ENCODE results near the gene MIF4GD.
"Not testable (repeated sequence)": the region's sequence is repeated elsewhere in the genome, so short reads cannot be mapped to it uniquely, and the experiment has no call there.

Gene MIF4GD

GRCh38 chr17:75288770-75289114, 17.7 kb upstream of the MIF4GD start:
- DNase-seq (ENCODE audit: low read depth in 3 of 3), result peak in 1 of 3 experiments; percentile 53

GRCh38 chr17:75288359-75288758, 17.3 kb upstream of the MIF4GD start:
- DNase-seq (ENCODE audit: low read depth in 3 of 3), result no peak

GRCh38 chr17:75287221-75287620, 16.2 kb upstream of the MIF4GD start:
- no peak for DNase-seq (ENCODE audit: low read depth in 3 of 3)

- no peak for DNase-seq (ENCODE audit: low read depth in 3 of 3)
These were observed 14.1 kb upstream of the MIF4GD start for GRCh38 chr17:75285123-75285522.

GRCh38 chr17:75280189-75280588, 9.2 kb upstream of the MIF4GD start:
- DNase-seq (ENCODE audit: low read depth in 3 of 3), result not testable (repeated sequence)

GRCh38 chr17:75277664-75278071, 6.6 kb upstream of the MIF4GD start:
- DNase-seq (ENCODE audit: low read depth in 3 of 3), result no peak

- no peak for DNase-seq (ENCODE audit: low read depth in 3 of 3)
These were observed 3.1 kb upstream of the MIF4GD start for GRCh38 chr17:75273977-75274708.

- no peak for DNase-seq (ENCODE audit: low read depth in 3 of 3)
These were observed 1.8 kb upstream of the MIF4GD start for GRCh38 chr17:75272848-75273184.

- peak in 1 of 3 experiments; percentile 26 for DNase-seq (ENCODE audit: low read depth in 3 of 3)
These were observed 1.2 kb upstream of the MIF4GD start for GRCh38 chr17:75271955-75272847.

- peak; percentile 77 to 84 (median 82) for DNase-seq (ENCODE audit: low read depth in 3 of 3)
These were observed 363 bp upstream of the MIF4GD start for GRCh38 chr17:75271233-75271954.

- peak in 2 of 3 experiments; percentile 31 to 64 for DNase-seq (ENCODE audit: low read depth in 3 of 3)
These were observed 639 bp downstream of the MIF4GD start for GRCh38 chr17:75270218-75270965.

- no peak for DNase-seq (ENCODE audit: low read depth in 3 of 3)
These were observed 1.2 kb downstream of the MIF4GD start for GRCh38 chr17:75269844-75270217.

- DNase-seq (ENCODE audit: low read depth in 3 of 3), result no peak
These were observed 3.4 kb downstream of the MIF4GD start for GRCh38 chr17:75267411-75268232.

- DNase-seq (ENCODE audit: low read depth in 3 of 3), result no peak
These were observed 3.9 kb downstream of the MIF4GD start for GRCh38 chr17:75267153-75267410.

- no peak for DNase-seq (ENCODE audit: low read depth in 3 of 3)
These were observed 4.5 kb downstream of the MIF4GD start for GRCh38 chr17:75266316-75267152.

- DNase-seq (ENCODE audit: low read depth in 3 of 3), result no peak
These were observed 5.3 kb downstream of the MIF4GD start for GRCh38 chr17:75265614-75266315.

GRCh38 chr17:75263055-75263454, 8.0 kb downstream of the MIF4GD start:
- no peak for DNase-seq (ENCODE audit: low read depth in 3 of 3)

GRCh38 chr17:75262112-75262606, 8.9 kb downstream of the MIF4GD start:
- no peak for DNase-seq (ENCODE audit: low read depth in 3 of 3)

- DNase-seq (ENCODE audit: low read depth in 3 of 3), result peak; percentile 92 to 95 (median 92)
These were observed 9.5 kb downstream of the MIF4GD start, which contains the start of the genes GGA3 and MRPS7 for GRCh38 chr17:75261336-75262111. Gene GGA3, minus strand, starts transcription at chr17:75261606. Its CDS starts 19 bp downstream, at chr17:75261587. Gene MRPS7, plus strand, starts transcription at chr17:75261879. Its CDS starts 22 bp downstream, at chr17:75261901.

All from stimulated activated CD4-positive, alpha-beta T cell treated with anti-CD3 and anti-CD28 coated beads, TNF-alpha, amount 100 ng/mL, for 24 hours (primary cell).